Kasumi-1 (cell line): Measurements from ENCODE around the gene PROSER3.

ENCODE experiments used
- DNase-seq, 2 experiments: peaks; one replicate each; lab custom pipeline; 2025; lab: John Stamatoyannopoulos, UW

Gene PROSER3

DNA sequence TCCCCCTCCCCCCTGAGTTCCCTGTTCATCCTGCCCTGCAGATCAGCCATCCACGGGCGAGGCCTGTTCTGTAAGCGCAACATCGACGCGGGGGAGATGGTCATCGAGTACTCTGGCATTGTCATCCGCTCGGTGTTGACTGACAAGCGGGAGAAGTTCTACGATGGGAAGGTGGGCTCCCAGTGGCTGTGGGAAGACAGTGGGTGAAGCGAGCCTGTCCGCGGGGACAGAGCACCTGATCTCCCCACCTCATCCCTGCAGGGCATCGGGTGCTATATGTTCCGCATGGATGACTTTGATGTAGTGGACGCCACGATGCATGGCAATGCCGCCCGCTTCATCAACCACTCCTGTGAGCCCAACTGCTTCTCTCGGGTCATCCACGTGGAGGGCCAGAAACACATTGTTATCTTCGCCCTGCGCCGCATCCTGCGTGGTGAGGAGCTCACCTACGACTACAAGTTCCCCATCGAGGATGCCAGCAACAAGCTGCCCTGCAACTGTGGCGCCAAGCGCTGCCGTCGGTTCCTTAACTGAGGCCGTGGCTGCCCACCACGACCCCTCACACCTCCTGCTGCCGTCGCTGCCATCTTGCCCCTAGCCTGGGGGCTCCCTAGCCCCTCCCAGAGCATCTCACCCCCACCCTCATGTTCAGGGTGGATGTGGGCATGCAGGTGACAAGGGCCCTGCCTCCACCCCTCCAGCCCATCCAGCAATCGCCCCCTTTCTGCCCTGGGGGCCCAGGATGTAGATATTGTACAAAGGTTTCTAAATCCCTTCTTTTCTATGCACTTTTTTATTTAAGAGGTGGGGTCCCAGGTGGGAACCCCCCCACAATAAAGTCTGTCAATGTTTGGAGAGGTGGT lies 19.7 kb upstream of the PROSER3 start:
- DNase-seq: no peak

DNA sequence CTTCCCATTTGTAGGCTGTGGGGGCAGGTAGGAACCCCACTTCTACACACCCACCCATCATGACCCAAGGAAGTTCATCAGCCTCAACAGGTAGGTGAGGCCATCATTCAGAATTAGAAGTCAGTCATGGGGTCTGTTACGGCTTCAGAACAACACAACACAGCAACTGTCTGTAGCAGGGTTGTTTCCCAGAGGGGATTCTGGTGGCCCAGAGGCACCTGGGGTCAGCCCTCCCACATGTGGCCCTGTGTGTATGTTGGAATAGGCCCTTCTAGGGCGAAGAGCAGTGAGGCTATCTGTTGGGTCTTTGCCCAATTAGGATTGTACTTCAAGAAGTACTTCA lies 19.1 kb upstream of the PROSER3 start:
- no peak for DNase-seq

- no peak for DNase-seq
Measured at GRCh38 chr19:35739275-35740107, 18.5 kb upstream of the PROSER3 start.

DNA sequence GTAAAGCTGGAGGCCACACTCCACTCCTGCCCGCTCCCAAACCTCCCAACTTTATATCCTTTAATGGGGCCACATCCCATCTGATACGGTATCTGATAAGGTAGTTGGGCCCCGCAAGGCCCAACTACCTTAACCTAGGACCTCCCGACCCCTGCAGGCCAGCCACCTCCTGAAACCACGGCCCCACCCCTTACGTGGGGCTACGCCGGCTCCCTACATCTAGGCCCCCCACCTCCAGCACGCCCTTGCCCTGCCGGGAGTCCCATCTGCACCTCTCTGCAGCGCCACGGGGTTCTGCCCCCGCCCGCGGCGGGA lies 17.9 kb upstream of the PROSER3 start:
- DNase-seq: peak in 1 of 2 experiments; percentile 68

- DNase-seq: peak; percentile 93 to 96
Measured at GRCh38 chr19:35740423-35741202, 17.4 kb upstream of the PROSER3 start.

GRCh38 chr19:35741203-35741515 lies 16.8 kb upstream of the PROSER3 start:
- DNase-seq: peak; percentile 34 to 48

DNA sequence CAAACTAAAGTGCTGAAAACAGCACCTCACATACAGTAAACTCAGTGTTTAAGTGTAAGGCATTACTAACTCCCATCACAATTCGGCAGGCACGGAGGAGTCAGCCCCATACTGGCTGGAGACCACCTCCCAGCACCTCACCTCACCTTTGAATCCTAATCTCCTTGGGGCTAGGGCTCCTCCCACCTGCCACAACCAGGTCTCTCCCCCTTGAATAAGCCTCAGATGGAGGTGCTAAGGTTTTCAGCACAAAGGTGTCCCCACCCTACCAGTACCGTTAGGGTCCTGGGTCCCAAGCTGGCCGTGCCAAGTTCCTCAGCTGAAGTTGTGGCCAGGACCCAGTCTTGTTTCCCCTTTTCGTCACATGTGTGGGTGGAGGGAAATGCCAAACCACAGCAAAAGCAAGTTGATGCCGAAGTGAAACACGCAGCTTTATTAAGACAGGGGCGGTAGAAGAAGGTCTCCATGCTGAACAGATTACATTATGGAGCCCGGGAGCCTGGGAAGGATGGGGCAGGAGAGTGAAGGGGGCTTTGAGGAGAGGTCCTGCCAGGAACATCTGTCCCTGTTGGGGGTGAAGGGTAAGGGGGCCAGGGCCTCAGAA lies 15.8 kb upstream of the PROSER3 start, which contains the start of gene IGFLR1:
Gene IGFLR1 (minus strand): TSS at position 332 of the 604 bp plus-strand sequence. CDS start 1,272 bp downstream, outside the sequence.
- DNase-seq: peak; percentile 61 to 66

DNA sequence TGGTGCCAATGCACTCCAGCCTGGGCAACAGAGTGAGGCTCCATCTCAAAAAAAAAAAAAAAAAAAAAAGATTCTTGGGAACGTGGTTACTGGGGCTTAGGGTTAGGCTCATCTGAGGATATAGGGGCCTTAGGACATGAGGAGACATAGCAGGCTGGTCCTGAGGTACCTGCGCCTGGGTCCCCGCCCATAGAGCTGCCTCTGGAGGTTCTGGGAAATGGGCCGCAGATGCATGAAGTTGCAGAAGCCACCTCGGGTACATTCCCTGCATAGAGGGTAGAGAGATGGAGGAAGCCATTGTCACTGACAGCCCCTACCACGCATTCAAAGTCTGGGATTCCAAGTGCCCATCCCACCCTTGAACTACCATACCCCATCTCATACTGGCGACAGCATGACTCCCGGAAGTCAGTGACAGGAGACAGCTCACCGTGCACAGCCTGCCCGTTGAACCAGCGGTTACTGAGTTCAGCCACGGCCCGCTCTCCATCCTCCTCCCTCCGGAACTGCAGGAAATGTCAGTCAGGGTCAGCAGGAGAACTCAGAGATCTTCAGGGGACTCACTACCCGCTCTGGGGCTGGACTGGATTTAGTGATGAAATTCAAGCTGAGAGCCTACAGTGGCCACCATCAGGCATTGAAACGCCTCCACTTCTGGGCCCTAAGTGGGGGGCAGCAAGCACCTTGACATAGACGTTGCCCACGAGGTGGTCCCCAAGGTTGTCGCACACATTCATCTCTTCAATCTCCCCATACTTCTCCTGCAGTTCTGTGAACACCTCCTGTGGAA lies 14.1 kb upstream of the PROSER3 start:
- DNase-seq: no peak

- peak; percentile 96 for DNase-seq
Measured at GRCh38 chr19:35744430-35745327, 13.3 kb upstream of the PROSER3 start.

DNA sequence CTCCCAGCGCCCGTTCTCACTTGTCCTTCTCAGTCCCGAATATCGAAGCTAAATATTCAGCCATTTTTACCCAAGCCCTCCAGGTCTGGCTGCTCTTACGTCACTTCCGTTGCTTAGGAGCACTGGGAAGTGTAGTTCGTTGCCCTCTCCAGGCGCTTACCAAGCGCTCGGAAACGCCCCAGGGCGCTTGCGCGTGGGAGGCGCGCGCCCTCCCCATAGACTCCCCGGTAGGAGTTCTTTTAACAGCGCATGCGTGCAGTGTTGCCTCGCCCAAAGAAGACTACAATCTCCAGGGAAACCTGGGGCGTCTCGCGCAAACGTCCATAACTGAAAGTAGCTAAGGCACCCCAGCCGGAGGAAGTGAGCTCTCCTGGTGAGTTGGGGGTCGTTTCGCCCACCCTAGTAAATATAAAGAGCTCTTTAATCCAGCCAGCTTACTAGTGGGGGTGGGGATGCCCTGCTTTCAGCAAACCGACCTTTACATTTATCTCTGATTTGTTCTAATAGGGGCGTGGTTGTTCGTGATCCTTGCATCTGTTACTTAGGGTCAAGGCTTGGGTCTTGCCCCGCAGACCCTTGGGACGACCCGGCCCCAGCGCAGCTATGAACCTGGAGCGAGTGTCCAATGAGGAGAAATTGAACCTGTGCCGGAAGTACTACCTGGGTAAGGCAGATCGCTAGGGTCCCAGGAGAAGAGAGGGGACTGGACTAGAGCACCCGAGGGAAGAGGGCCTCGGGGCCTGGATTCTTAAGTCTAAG lies 12.5 kb upstream of the PROSER3 start, which contains the start of the genes PSENEN and U2AF1L4:
Gene PSENEN (plus strand): TSS at position 324 of the 759 bp plus-strand sequence. CDS start 280 bp downstream, at position 604.
Gene U2AF1L4 (minus strand): TSS at position 91 of the 759 bp plus-strand sequence. CDS start 27 bp downstream, at position 64.
- DNase-seq: peak; percentile 97 to 98

- no peak for DNase-seq
Measured at GRCh38 chr19:35746087-35746462, 11.9 kb upstream of the PROSER3 start.

DNA sequence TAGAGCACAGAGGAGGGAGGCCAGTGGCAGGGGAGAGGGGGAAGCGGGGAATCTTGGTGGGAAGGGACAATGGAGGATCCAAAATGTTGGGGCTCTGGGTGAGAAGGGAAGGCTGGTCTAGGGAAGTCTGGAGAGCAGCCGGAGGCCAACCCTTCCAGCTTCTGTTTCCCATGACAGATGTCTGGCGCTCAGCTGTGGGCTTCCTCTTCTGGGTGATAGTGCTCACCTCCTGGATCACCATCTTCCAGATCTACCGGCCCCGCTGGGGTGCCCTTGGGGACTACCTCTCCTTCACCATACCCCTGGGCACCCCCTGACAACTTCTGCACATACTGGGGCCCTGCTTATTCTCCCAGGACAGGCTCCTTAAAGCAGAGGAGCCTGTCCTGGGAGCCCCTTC lies 11.4 kb upstream of the PROSER3 start:
- no peak for DNase-seq

GRCh38 chr19:35748106-35749020 lies 9.6 kb upstream of the PROSER3 start, which contains the start of gene LIN37:
LIN37 (plus strand) TSS chr19:35748576; CDS start chr19:35748725, 149 bp downstream.
- peak; percentile 99 for DNase-seq

DNA sequence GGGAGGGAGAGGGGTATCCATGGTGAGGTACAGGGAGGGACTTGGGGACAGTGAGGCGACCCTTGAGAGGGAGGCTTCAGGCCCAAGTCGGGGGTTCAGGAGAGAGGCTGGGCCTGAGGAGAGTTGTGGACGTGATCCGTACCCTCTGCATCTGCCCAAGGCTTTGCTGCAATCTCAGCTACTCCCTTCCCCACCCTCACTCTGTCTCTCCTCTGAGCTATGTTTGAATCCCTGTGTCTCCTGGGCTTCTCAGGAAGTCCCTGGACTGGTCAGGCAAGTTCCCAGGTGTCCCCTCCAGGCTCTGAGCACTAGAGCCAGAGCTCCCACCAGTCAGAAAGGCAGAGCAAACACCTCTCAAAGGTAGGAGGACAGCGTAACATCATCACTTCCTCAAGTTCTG lies 7.8 kb upstream of the PROSER3 start:
- no peak for DNase-seq

- no peak for DNase-seq
Measured at GRCh38 chr19:35751839-35752745, 5.9 kb upstream of the PROSER3 start.

DNA sequence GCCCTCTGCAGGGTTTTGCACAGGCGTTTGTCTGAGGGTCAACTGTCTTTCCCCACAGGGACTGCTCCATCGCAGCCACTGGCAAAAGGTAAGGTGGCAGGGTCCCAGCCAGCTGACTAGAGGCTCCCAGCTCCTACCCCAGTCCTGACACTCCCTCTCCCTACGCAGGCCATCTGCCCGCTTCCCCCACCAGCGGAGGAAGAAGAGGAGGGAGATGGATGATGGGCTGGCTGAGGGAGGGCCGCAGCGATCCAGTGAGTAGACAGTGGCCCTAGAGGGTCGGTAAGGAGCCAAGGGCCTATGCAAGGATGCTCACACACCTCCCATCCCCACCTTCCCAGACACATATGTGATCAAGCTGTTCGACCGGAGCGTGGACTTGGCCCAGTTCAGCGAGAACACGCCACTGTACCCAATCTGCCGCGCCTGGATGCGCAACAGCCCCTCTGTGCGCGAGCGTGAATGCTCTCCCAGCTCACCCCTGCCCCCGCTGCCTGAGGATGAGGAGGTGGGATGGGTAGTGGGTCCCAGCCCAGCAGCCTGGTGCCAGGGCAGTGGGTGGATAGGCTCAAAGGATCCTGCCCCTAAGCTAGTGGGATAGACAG lies 5.1 kb upstream of the PROSER3 start:
- no peak for DNase-seq
